H7 (cell line): ENCODE measurements around the gene ST3GAL3. TPM values are rescaled to one million over a fixed set of nuclear protein-coding genes. Genes with fewer than 3 reads are reported as not detected.
"Not testable (repeated sequence)": the region's sequence is repeated elsewhere in the genome, so short reads cannot be mapped to it uniquely, and the experiment has no call there.

ENCODE experiments used
- DNase-seq: peaks from one replicate; pipeline ENCODE4 v3.0.0; 2012
- H3K27me3 ChIP-seq: 2 replicates; pipeline ENCODE4 v1.6.0; 2011; ENCODE audit warnings: mild to moderate bottlenecking, low read length; ENCODE audit not compliant: control insufficient read depth, insufficient read depth
- H3K36me3 ChIP-seq: replicated peaks from 2 replicates; pipeline ENCODE4 v1.5.1; 2011; ENCODE audit warnings: low read length; ENCODE audit not compliant: control insufficient read depth, insufficient read depth
- H3K4me3 ChIP-seq: 2 replicates; pipeline ENCODE4 v1.5.1; 2011; ENCODE audit warnings: low read depth, mild to moderate bottlenecking, control low read depth, low read length, moderate library complexity; ENCODE audit not compliant: insufficient read depth
- total RNA-seq: library from RNA; depleted of rRNA; stranded (reverse); fragments of >200 nt; shearing (Covaris generic); gene quantifications from 2 replicates; pipeline ENCODE4 v1.2.3, GENCODE V29; 2014

Gene ST3GAL3
- total RNA-seq, 1 experiment from 2014 or later = 18.8 TPM

DNA sequence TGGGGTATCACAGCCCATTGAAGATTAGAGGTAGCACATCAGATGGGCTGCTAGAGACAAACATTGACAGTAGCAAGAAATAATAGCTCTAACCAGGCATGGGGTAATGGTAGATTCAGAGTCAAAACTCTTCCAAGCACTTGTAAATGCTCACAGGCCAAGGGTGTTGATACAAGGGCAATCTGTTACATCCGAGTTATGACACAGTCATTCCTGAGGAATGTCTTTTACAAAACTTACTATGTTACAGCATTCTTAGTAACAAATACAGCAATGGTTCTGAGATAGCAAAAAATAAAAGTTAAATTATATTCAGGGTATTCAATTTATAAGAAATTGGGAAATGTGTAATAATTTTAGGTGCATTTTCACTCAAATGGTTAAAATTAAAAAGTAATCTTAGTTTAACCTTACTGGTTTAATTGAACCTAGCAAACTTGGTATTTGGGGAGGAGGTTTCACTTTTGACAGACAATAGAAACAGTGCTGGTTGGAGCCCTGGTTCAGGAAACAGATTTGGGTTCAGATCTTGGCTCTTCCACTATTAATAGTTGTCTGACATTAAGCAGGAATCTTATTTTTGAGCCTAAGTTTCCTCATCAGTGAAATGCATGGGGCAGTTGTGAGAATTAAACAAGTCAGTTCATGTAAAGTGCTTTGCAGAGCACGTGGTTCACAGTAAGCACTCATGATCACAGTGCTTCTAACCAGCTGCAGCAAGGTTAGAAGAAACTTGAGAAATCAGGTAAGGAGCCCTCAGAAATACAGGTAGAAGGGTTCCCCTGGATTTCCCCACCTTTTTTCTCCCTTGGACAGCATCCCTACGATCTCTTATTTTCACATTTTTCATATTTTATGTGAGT is 4.4 kb downstream of the ST3GAL3 start:
- Histone ChIP-seq H3K4me3 (no peak overlapping the region), H3K36me3 (no peaks in the 10 kb centered on the region; the same call in 1 of the 2 replicates), H3K27me3 (no peaks in the 10 kb centered on the region)
- no peak for DNase-seq

DNA sequence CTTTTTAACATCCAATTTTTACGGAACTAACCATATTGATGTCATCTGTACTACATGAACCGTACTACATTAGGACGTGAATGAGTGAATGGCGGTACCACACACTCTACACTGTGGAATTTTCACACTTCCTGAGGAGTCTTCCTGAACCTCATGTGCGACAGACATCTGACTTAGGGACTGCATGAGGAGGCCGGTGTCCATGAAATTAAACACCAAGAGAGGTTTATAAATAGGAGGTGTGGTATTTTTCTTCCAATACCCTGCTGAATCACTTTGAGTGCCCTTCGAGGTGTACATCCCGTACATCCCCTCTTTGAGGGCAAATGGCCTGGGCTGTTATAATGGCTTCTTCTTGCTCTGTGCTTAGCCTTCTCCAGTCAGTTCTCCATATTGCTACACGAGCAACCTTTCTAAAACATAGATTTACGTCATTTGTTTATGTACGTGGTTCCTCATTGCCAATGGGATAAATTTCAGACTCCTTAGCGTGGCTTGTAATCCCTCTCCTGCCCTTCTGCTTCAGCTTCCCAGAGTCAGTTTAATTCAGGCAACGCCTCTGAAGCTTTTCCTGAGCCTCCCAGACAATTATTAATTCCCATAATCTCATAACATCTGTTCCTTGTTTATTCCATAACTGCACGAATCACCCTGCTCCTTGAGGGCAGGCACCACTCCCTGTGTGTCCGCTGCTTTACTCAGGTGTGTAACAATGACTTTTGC is 9.4 kb downstream of the ST3GAL3 start:
- Histone ChIP-seq H3K4me3 (no peak overlapping the region), H3K36me3 (no peaks in the 10 kb centered on the region), H3K27me3 (no peaks in the 10 kb centered on the region)
- no peak for DNase-seq

GRCh38 chr1:43719063-43719462 is 11.7 kb downstream of the ST3GAL3 start:
- Histone ChIP-seq H3K27me3 (no peaks in the 10 kb centered on the region), H3K4me3 (no peak overlapping the region), H3K36me3 (no peaks in the 10 kb centered on the region)
- no peak for DNase-seq

- not testable (repeated sequence) for DNase-seq, H3K36me3 ChIP-seq, H3K4me3 ChIP-seq, H3K27me3 ChIP-seq
Measured at GRCh38 chr1:43719670-43720419, 12.5 kb downstream of the ST3GAL3 start.

DNA sequence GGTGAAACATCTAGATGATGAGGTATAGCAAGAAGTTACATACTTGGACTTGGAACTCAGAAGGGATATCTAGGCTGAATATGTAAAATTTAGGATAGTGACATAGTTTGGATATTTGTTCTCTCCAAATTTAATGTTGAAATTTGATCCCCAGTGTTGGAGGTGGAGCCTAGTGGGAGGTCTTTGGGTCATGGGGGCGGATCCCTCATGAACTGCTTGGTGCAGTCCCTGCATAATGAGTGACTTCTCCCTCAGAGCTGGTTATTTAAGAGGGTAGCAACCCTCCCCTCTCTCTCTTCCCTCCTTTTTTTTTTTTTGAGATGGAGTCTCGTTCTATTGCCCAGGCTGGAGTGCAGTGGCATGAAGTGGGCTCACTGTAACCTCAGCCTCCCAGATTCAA is 15.5 kb downstream of the ST3GAL3 start:
- Histone ChIP-seq H3K4me3 (no peak overlapping the region), H3K36me3 (no peaks in the 10 kb centered on the region), H3K27me3 (no peaks in the 10 kb centered on the region)
- DNase-seq = no peak

DNA sequence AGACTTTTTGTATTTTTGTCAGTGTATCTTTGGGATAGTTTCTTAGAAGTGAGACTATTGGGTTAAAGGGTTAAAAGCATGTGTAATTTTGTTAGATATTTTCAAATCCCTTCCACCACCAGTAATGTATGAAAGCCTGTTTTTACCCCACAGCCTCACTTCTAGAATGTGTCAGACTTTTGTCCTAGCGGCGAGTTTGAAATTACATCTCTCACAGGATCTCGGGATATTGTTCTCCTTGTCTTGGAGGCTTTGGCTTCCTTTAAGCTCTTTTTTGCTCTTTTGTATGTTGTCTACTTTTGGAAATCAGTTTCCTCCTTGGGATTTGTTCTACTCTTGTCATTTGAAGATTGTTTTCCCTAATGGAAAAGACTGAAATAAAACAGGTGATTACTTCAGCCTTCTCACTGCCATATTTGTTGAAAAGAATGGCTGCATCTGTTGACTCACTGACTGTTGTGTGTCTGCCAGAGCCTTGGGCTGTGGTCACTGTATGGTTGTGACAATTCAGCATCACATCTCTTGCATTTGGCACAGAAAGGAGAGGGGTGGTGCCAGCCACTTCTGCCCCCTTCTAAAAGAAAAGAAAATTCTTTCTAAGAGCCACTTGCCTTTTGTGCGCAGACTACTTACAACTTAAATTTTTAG is 22.6 kb downstream of the ST3GAL3 start:
- no peak for DNase-seq
- no peak overlapping the region for H3K4me3 ChIP-seq
- H3K27me3 ChIP-seq = no peaks in the 10 kb centered on the region
- no peaks in the 10 kb centered on the region for H3K36me3 ChIP-seq

- Histone ChIP-seq H3K27me3 (no peaks in the 10 kb centered on the region), H3K36me3 (no peaks in the 10 kb centered on the region), H3K4me3 (no peak overlapping the region)
- DNase-seq = no peak
Measured at GRCh38 chr1:43731867-43732531, 24.7 kb downstream of the ST3GAL3 start.

DNA sequence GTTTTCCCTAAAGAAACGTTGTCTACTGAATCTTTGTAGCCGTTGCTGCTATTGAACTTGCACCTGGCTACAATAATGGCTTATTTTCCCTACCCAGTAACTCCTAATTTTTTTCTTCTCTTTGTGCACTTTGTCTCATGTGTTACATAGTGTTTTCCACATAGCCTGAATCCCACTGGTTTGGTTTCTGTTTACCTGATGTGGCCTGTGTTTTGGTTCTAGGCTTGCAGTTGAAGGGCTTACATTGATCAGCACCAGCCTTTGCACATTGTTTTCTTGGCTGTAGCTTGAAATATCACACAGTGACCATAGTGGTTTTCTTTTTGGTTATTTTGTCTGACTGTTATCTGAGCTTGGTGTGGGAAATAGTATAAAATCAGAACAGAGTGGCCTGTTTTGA is 29.5 kb downstream of the ST3GAL3 start:
- no peak for DNase-seq
- H3K27me3 ChIP-seq = no peaks in the 10 kb centered on the region
- no peaks in the 10 kb centered on the region for H3K36me3 ChIP-seq
- no peak overlapping the region for H3K4me3 ChIP-seq

GRCh38 chr1:43742026-43742425 is 34.7 kb downstream of the ST3GAL3 start:
- H3K4me3 ChIP-seq = no peak overlapping the region
- no peaks in the 10 kb centered on the region for H3K27me3 ChIP-seq
- no peak for DNase-seq
- H3K36me3 ChIP-seq = no peaks in the 10 kb centered on the region

- DNase-seq = no peak
- Histone ChIP-seq H3K4me3 (no peak overlapping the region), H3K36me3 (no peaks in the 10 kb centered on the region), H3K27me3 (no peaks in the 10 kb centered on the region)
Measured at GRCh38 chr1:43743206-43743605, 35.9 kb downstream of the ST3GAL3 start.

GRCh38 chr1:43747736-43748135 is 40.4 kb downstream of the ST3GAL3 start:
- no peaks in the 10 kb centered on the region for H3K27me3 ChIP-seq
- H3K36me3 ChIP-seq = no peaks in the 10 kb centered on the region
- DNase-seq = no peak
- H3K4me3 ChIP-seq = no peak overlapping the region

DNA sequence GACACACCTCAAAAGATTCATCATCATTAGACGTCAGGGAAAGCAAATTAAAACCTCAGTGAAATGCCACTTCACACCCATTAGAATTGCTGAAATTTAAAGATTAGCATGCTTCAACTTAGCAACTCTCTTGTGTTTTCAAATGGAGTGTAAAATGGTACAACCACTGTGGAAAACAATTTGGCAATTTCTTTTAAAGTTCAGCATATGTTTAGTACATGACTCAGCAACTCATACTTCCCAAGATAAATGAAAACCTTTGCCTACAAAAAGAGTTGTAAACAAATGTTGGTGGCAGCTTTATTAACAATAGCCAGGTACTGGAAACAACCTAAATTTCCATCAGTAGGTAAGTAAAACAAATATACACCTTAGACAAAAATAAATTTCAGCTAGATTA is 42.7 kb downstream of the ST3GAL3 start:
- Histone ChIP-seq H3K4me3 (no peak overlapping the region), H3K36me3 (no peaks in the 10 kb centered on the region), H3K27me3 (no peaks in the 10 kb centered on the region)
- DNase-seq = no peak

DNA sequence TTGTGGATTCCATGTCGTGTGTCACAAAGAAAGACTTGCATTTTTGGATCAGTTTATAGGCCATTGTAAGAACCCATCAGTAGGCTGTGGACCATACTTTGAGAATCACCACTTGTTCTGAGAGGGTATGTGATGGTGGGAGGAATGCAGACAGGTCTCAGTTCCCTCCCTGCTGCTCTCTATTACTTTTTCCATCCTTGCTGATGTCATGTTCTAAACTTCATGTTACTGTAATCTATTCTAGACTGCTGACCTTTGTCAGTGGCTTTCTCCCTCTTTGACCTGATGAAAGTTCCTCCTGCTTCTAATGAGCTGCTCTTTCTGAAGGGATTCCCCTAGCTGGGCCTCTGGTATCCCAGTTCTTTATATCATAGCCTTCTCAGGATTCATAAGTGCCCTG is 46.1 kb downstream of the ST3GAL3 start:
- Histone ChIP-seq H3K4me3 (no peak overlapping the region), H3K36me3 (no peaks in the 10 kb centered on the region), H3K27me3 (no peaks in the 10 kb centered on the region)
- no peak for DNase-seq

DNA sequence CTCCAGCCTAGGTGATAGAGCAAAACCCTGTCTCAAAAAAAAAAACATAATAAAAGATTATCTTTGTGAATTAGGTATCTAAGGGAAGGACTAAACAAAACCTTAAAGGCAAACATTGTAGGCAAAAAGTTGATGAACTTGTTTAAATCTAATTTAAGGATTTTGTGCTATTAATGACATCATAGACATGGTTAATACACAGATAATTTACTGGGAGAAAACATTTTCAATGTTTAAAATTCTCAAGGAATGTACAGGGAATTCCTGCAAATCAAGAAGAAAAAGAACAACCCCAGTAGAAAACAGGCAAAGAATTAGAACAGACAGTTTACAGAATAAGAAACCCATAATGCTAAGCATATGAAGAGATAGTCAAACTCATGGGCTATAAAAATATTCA is 47.6 kb downstream of the ST3GAL3 start:
- no peaks in the 10 kb centered on the region for H3K36me3 ChIP-seq
- no peak overlapping the region for H3K4me3 ChIP-seq
- no peak for DNase-seq
- H3K27me3 ChIP-seq = no peaks in the 10 kb centered on the region
